GM18520 (cell line): ENCODE data around the gene ATN1.

ENCODE experiments used
- ATAC-seq: cut with Tn5 transposase; IDR thresholded peaks from one replicate; pipeline ENCODE4 v1.9.1; 2021; ENCODE audit not compliant: unreplicated experiment

The ATN1 gene

GRCh38 chr12:6968426-6968825, 40.7 kb downstream of the ATN1 start:
- ATAC-seq, result no peak

- no peak for ATAC-seq
Observed at GRCh38 chr12:6970096-6970527, 42.4 kb downstream of the ATN1 start.

GRCh38 chr12:6974180-6974579, 46.4 kb downstream of the ATN1 start:
- ATAC-seq, result no peak

GRCh38 chr12:6975297-6976032, 47.7 kb downstream of the ATN1 start:
- no peak for ATAC-seq

- ATAC-seq, result no peak
Observed at GRCh38 chr12:6977653-6978052, 49.9 kb downstream of the ATN1 start.

DNA sequence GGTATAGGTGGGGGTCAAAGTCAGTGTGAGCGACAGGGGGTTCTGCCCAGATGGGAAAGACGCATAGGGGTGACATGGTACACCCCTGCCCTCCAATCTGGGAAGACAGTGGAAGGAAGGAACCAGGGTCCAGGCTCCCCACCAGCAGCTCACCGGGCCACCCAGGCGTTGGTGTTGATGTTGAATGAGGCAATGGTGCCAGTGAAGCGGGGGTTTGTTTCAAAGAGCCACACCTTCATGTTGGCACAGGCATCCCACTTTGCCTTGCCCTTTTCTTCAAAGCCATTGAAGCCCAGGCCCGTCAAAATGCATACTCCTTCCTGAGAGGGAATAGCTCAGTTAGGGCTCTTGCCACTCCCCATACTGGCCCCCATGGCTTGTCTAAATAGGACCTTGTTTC, 50.4 kb downstream of the ATN1 start:
- no peak for ATAC-seq

DNA sequence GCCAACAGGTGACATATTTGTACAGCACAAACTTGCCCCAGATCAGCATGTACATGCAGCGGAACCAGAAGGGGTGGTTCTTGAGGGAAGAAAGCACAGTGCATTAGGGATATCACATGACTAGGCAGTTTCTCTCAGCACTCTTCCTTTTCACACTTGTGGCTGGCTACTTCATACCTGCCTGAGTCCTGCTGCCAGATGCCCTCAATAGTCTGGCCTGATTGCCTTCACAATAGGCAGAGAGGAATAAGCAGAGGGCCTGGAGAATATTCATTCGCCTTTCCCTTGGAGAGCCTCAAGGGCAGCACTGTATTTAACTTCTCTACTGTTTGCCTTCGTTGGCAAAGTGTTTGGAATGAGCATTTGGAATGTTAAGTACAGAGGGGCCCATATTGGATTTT, 50.9 kb downstream of the ATN1 start:
- ATAC-seq, result no peak

DNA sequence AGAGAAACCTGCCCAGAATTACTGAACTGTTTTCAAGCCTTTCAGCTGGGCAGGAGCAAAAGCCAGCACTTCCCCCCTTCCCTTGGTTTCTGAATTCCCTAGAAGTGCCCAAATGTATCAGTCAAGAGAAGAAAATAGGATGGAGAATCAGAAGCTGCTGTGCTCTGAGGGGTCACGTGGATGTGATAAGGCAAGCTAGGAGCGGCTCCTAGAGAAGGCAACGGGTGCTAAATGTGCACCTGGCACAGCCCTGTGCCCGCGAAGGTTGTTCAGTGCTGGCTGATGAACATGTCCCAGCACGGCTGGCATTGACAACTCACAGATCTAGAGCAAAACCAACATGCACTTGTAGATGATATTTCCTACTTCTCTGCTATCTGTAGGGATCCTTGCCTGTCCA, 51.3 kb downstream of the ATN1 start:
- ATAC-seq, result no peak

GRCh38 chr12:6979453-6979852, 51.7 kb downstream of the ATN1 start:
- no peak for ATAC-seq

GRCh38 chr12:6980075-6980474, 52.3 kb downstream of the ATN1 start:
- ATAC-seq, result no peak

DNA sequence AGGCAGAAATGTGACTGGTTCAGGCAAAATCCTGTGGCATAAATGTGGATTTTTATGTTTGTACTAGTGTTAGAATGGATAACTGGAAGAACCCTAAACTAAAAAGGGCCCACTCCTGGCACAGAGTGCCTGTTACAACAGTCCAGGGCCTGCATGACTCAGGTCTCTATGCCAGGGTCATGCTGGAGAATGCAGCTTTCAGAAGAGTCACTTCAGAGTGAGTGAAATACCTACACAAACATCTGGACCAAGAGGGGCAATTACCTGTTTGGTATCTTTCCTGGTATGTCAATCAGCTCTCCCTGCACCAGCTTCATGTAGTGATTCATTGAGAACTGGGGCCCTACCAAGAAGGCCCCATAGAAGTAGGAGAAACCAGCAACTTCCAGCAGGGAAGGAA, 53.0 kb downstream of the ATN1 start:
- no peak for ATAC-seq

GRCh38 chr12:6981152-6982052, 53.6 kb downstream of the ATN1 start:
- no peak for ATAC-seq

GRCh38 chr12:6982532-6982931, 54.8 kb downstream of the ATN1 start:
- no peak for ATAC-seq

GRCh38 chr12:6987956-6988553, 60.3 kb downstream of the ATN1 start:
- no peak for ATAC-seq
